HepG2 (cell line): ENCODE results near the gene KCTD15. TPM values are rescaled to one million over a fixed set of nuclear protein-coding genes. Genes with fewer than 3 reads are reported as not detected.

Experiments
- KMT2A ChIP-seq: sonication (generic); formaldehyde crosslinking; IDR thresholded peaks from 2 replicates; pipeline ENCODE4 v1.4.0; 2020; ENCODE audit warnings: missing genetic modification reagents
- NFATC3 ChIP-seq: sonication (generic); formaldehyde crosslinking; IDR thresholded peaks from 2 replicates; pipeline ENCODE4 v1.5.1; 2020; ENCODE audit warnings: mild to moderate bottlenecking, missing genetic modification reagents
- ZBTB40 ChIP-seq, 2 experiments: fragments of 450-650 bp in 1 of 2; sonication (generic) in 1 of 2; formaldehyde crosslinking in 1 of 2; IDR thresholded peaks; 2 replicates each; pipeline versions ENCODE4 v1.6.1 to v1.8.0; 2016 to 2022; ENCODE audit warnings: antibody characterized with exemption in 1 of 2, mild to moderate bottlenecking in 1 of 2, missing genetic modification reagents in 1 of 2
- ZNF142 ChIP-seq: sonication (generic); formaldehyde crosslinking; IDR thresholded peaks from 2 replicates; pipeline ENCODE4 v1.4.0; 2020; ENCODE audit warnings: missing genetic modification reagents
- polyA plus RNA-seq, 8 experiments: library from polyadenylated mRNA; depleted of rRNA in 3 of 8; stranded (reverse) in 7 of 8; unstranded in 1 of 8; fragments of >200 nt; fragmentation: Illumina TruSeq in 4 of 8; extraction: Trizol in 4 of 8; gene quantifications; 2 replicates each; pipeline versions ENCODE4 v1.2.1 to v1.2.3, GENCODE V29; 2011 to 2016; ENCODE audit warnings: low read depth in 4 of 8, missing spikeins in 1 of 8, mixed read lengths in 1 of 8; ENCODE audit not compliant: insufficient read depth in 1 of 8
- total RNA-seq, 5 experiments: library from RNA; depleted of rRNA; stranded (reverse); fragments of >200 nt; fragmentation: Illumina TruSeq; extraction: Trizol; gene quantifications; 2 replicates each; pipeline ENCODE4 v1.2.3, GENCODE V29; 2016; ENCODE audit warnings: low read depth in 1 of 5

Gene KCTD15
- total and polyA plus RNA-seq, 2 of the 13 experiments (the other 11 are each of a cell fraction or from before 2014, with no cell fraction given) = 13.2 to 16.7 TPM

- TF ChIP-seq ZBTB40 (IDR thresholded peaks at IDR 0.05) (no peak), ZBTB40 (CRISPR knock-in tag; IDR thresholded peaks at IDR 0.05) (no peak), ZNF142 (CRISPR knock-in tag) (no peak), NFATC3 (CRISPR knock-in tag) (no peak), KMT2A (CRISPR knock-in tag) (no peak)
Measured at GRCh38 chr19:33806434-33806881, 9.8 kb downstream of the KCTD15 start (continued).
